HAP-1 (cell line): Measurements from ENCODE around the gene BNC2.

ENCODE experiments used
- DNase-seq, 2 experiments: peaks; one replicate each; pipeline ENCODE4 v3.0.0-alpha.2; 2016 to 2020; ENCODE audit warnings: low spot score in 2 of 2
- H3K27me3 ChIP-seq: fragments of 250-450 bp; sonication (Bioruptor Pico); 2 replicates; pipeline ENCODE4 v1.5.1; 2020; ENCODE audit warnings: low read depth, mild to moderate bottlenecking, moderate library complexity
- H3K36me3 ChIP-seq: fragments of 250-450 bp; sonication (Bioruptor Pico); replicated peaks from 2 replicates; pipeline ENCODE4 v1.5.1; 2020; ENCODE audit warnings: mild to moderate bottlenecking
- H3K4me1 ChIP-seq: fragments of 250-450 bp; sonication (Bioruptor Pico); 2 replicates; pipeline ENCODE4 v1.5.1; 2020; ENCODE audit warnings: mild to moderate bottlenecking
- H3K4me3 ChIP-seq: fragments of 250-450 bp; sonication (Bioruptor Pico); 2 replicates; pipeline ENCODE4 v1.5.1; 2020; ENCODE audit warnings: mild to moderate bottlenecking, moderate library complexity
- H3K9me3 ChIP-seq: fragments of 250-450 bp; sonication (Bioruptor Pico); 2 replicates; pipeline ENCODE4 v1.5.1; 2020; ENCODE audit warnings: mild to moderate bottlenecking, moderate library complexity
- in situ Hi-C: fragments of 300-500 bp; cut with MboI; formaldehyde crosslinking; loops from 3 replicates; pipeline ENCODE4 v1.14.3; 2020; ENCODE audit warnings: low sequenced_read_pairs, inconsistent platforms, mixed read lengths

Gene BNC2

GRCh38 chr9:16512281-16512680, 358.2 kb downstream of the BNC2 start:
- Histone ChIP-seq H3K4me1 (peaks cover 19% of the 10 kb centered on the region), H3K27me3 (no peaks in the 10 kb centered on the region), H3K9me3 (no peaks in the 10 kb centered on the region), H3K4me3 (no peak overlapping the region), H3K36me3 (no peaks in the 10 kb centered on the region)
- in situ Hi-C loops = no loop called here
- DNase-seq = no peak

GRCh38 chr9:16510482-16510881, 360.0 kb downstream of the BNC2 start:
- in situ Hi-C loops = no loop called here
- Histone ChIP-seq H3K27me3 (no peaks in the 10 kb centered on the region), H3K9me3 (no peaks in the 10 kb centered on the region), H3K4me3 (no peak overlapping the region), H3K4me1 (peaks cover 17% of the 10 kb centered on the region), H3K36me3 (no peaks in the 10 kb centered on the region)
- DNase-seq = no peak

- Histone ChIP-seq H3K4me3 (no peak overlapping the region), H3K36me3 (no peaks in the 10 kb centered on the region), H3K4me1 (peaks cover 20% of the 10 kb centered on the region), H3K27me3 (no peaks in the 10 kb centered on the region), H3K9me3 (no peaks in the 10 kb centered on the region)
- in situ Hi-C loops = no loop called here
- DNase-seq = no peak
Observed at GRCh38 chr9:16509997-16510396, 360.5 kb downstream of the BNC2 start.

GRCh38 chr9:16505199-16505598, 365.3 kb downstream of the BNC2 start:
- in situ Hi-C loops = no loop called here
- H3K27me3 ChIP-seq = no peaks in the 10 kb centered on the region
- H3K4me3 ChIP-seq = no peak overlapping the region
- peak; percentile 45 to 58 for DNase-seq
- H3K9me3 ChIP-seq = no peaks in the 10 kb centered on the region
- no peaks in the 10 kb centered on the region for H3K36me3 ChIP-seq
- peaks cover 12% of the 10 kb centered on the region for H3K4me1 ChIP-seq

GRCh38 chr9:16501726-16502125, 368.7 kb downstream of the BNC2 start:
- Histone ChIP-seq H3K9me3 (no peaks in the 10 kb centered on the region), H3K4me1 (peaks cover 12% of the 10 kb centered on the region), H3K4me3 (no peak overlapping the region), H3K27me3 (no peaks in the 10 kb centered on the region), H3K36me3 (no peaks in the 10 kb centered on the region)
- DNase-seq = no peak
- in situ Hi-C loops = no loop called here

GRCh38 chr9:16501141-16501540, 369.3 kb downstream of the BNC2 start:
- Histone ChIP-seq H3K27me3 (no peaks in the 10 kb centered on the region), H3K36me3 (no peaks in the 10 kb centered on the region), H3K4me1 (peaks cover 12% of the 10 kb centered on the region), H3K9me3 (no peaks in the 10 kb centered on the region), H3K4me3 (no peak overlapping the region)
- in situ Hi-C loops = no loop called here
- no peak for DNase-seq

- Histone ChIP-seq H3K9me3 (no peaks in the 10 kb centered on the region), H3K27me3 (no peaks in the 10 kb centered on the region), H3K36me3 (no peaks in the 10 kb centered on the region), H3K4me3 (no peak overlapping the region), H3K4me1 (peaks cover 7% of the 10 kb centered on the region)
- no peak for DNase-seq
- in situ Hi-C loops = no loop called here
Observed at GRCh38 chr9:16500386-16500785, 370.1 kb downstream of the BNC2 start.

GRCh38 chr9:16499892-16500291, 370.6 kb downstream of the BNC2 start:
- peaks cover 5% of the 10 kb centered on the region; the same call in 1 of the 2 replicates for H3K4me1 ChIP-seq
- in situ Hi-C loops = no loop called here
- no peaks in the 10 kb centered on the region for H3K27me3 ChIP-seq
- H3K4me3 ChIP-seq = no peak overlapping the region
- no peaks in the 10 kb centered on the region for H3K9me3 ChIP-seq
- no peaks in the 10 kb centered on the region for H3K36me3 ChIP-seq
- DNase-seq = no peak

GRCh38 chr9:16496908-16497307, 373.6 kb downstream of the BNC2 start:
- in situ Hi-C loops = no loop called here
- no peaks in the 10 kb centered on the region for H3K36me3 ChIP-seq
- DNase-seq = no peak
- H3K4me3 ChIP-seq = no peak overlapping the region
- no peaks in the 10 kb centered on the region for H3K9me3 ChIP-seq
- H3K4me1 ChIP-seq = no peaks in the 10 kb centered on the region
- no peaks in the 10 kb centered on the region for H3K27me3 ChIP-seq

GRCh38 chr9:16487915-16488314, 382.6 kb downstream of the BNC2 start:
- in situ Hi-C loops = no loop called here

GRCh38 chr9:16485575-16486321, 384.7 kb downstream of the BNC2 start:
- Histone ChIP-seq H3K4me1 (peaks cover 17% of the 10 kb centered on the region), H3K9me3 (no peaks in the 10 kb centered on the region), H3K27me3 (no peaks in the 10 kb centered on the region), H3K4me3 (no peak overlapping the region), H3K36me3 (no peaks in the 10 kb centered on the region)
- no peak for DNase-seq
- in situ Hi-C loops = no loop called here

More at GRCh38 chr9:16487915-16488314, 382.6 kb downstream of the BNC2 start:
- Histone ChIP-seq H3K4me1 (peaks cover 17% of the 10 kb centered on the region), H3K36me3 (no peaks in the 10 kb centered on the region), H3K4me3 (no peak overlapping the region), H3K9me3 (no peaks in the 10 kb centered on the region), H3K27me3 (no peaks in the 10 kb centered on the region)
- DNase-seq = no peak

GRCh38 chr9:16485160-16485559, 385.3 kb downstream of the BNC2 start:
- H3K36me3 ChIP-seq = no peaks in the 10 kb centered on the region
- H3K4me3 ChIP-seq = no peak overlapping the region
- peaks cover 17% of the 10 kb centered on the region for H3K4me1 ChIP-seq
- no peak for DNase-seq
- no peaks in the 10 kb centered on the region for H3K9me3 ChIP-seq
- in situ Hi-C loops = no loop called here
- H3K27me3 ChIP-seq = no peaks in the 10 kb centered on the region

- no peak for DNase-seq
- Histone ChIP-seq H3K4me1 (peaks cover 15% of the 10 kb centered on the region), H3K9me3 (no peaks in the 10 kb centered on the region), H3K4me3 (no peak overlapping the region), H3K27me3 (no peaks in the 10 kb centered on the region), H3K36me3 (no peaks in the 10 kb centered on the region)
- in situ Hi-C loops = no loop called here
Observed at GRCh38 chr9:16484744-16485143, 385.7 kb downstream of the BNC2 start.

- no peak overlapping the region for H3K4me3 ChIP-seq
- DNase-seq = no peak
- H3K36me3 ChIP-seq = no peaks in the 10 kb centered on the region
- H3K27me3 ChIP-seq = no peaks in the 10 kb centered on the region
- no peaks in the 10 kb centered on the region for H3K9me3 ChIP-seq
- peaks cover 12% of the 10 kb centered on the region for H3K4me1 ChIP-seq
- in situ Hi-C loops = no loop called here
Observed at GRCh38 chr9:16484180-16484579, 386.3 kb downstream of the BNC2 start.

- Histone ChIP-seq H3K4me3 (no peak overlapping the region), H3K4me1 (no peaks in the 10 kb centered on the region), H3K36me3 (no peaks in the 10 kb centered on the region), H3K27me3 (no peaks in the 10 kb centered on the region), H3K9me3 (no peaks in the 10 kb centered on the region)
- in situ Hi-C loops = no loop called here
- DNase-seq = no peak
Observed at GRCh38 chr9:16482764-16483163, 387.7 kb downstream of the BNC2 start.
